ACC112 (cell line): ENCODE measurements around the gene HOXD3.

Experiments used
- H2AFZ ChIP-seq: fragments of 200-600 bp; sonication (generic); one replicate; pipeline ENCODE4 v1.6.0; 2017; ENCODE audit warnings: antibody characterized with exemption, low read length; ENCODE audit not compliant: unreplicated experiment
- H3K27ac ChIP-seq: fragments of 200-600 bp; sonication (generic); 2 replicates; pipeline ENCODE4 v1.5.1; 2014; ENCODE audit warnings: low read depth, mild to moderate bottlenecking, antibody characterized with exemption, low read length, moderate library complexity
- H3K27me3 ChIP-seq: fragments of 200-600 bp; sonication (generic); 2 replicates; pipeline ENCODE4 v1.6.1; 2014; ENCODE audit warnings: mild to moderate bottlenecking, antibody characterized with exemption, low read length, moderate library complexity, mixed read lengths; ENCODE audit not compliant: insufficient read depth
- H3K36me3 ChIP-seq: fragments of 200-600 bp; sonication (generic); 2 replicates; pipeline ENCODE4 v1.6.1; 2016; ENCODE audit warnings: mild to moderate bottlenecking, antibody characterized with exemption, low read length, moderate library complexity, mixed read lengths; ENCODE audit not compliant: insufficient read depth
- H3K4me1 ChIP-seq: fragments of 200-600 bp; sonication (generic); one replicate; pipeline ENCODE4 v1.6.1; 2016; ENCODE audit warnings: low read length, mixed read lengths; ENCODE audit not compliant: insufficient read depth, unreplicated experiment, control insufficient read depth
- H3K4me3 ChIP-seq: fragments of 200-600 bp; sonication (generic); 2 replicates; pipeline ENCODE4 v1.5.1; 2014; ENCODE audit warnings: mild to moderate bottlenecking, low read depth, low read length
- H3K79me2 ChIP-seq: fragments of 200-600 bp; sonication (generic); one replicate; pipeline ENCODE4 v1.6.0; 2016; ENCODE audit warnings: low read length; ENCODE audit not compliant: control insufficient read depth, unreplicated experiment, insufficient read depth

The HOXD3 gene

DNA sequence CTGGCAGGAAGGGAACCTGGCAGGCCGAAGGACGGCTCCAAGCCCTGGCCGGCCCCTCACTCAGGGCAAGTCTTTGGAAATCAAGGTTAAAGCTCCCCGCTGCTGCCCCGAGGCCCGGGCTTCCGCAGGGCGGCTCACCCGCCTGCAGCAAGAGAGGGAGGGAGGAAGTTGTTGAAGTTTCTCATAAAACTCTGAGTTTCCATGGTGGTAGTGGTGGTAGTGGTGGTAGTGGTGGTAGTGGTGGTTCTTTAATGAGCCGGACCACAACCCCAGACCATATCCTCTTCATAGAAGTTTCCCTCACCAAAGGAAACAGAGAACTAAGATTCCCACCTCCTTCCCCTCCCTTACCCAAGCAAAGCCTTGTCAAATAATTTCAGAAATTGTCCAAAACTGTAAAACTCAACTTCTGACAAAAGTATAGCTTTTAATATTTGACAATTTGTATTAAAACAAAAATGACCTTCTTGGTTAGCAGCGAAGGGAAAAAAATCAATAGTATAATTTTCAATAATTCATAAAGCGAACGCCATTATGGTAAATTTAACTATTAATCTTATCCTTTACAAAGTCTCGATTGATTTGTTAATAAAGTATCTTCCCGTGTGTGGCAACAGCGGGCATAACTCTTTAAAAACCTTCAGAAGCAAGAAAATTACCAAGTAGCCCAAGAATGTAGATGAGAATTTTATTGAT, 42.0 kb upstream of the HOXD3 start:
- Histone ChIP-seq H3K4me1 (no peaks in the 10 kb centered on the region), H3K27ac (no peak overlapping the region), H2AFZ (no peak overlapping the region), H3K79me2 (no peaks in the 10 kb centered on the region), H3K27me3 (peaks cover 99% of the 10 kb centered on the region), H3K4me3 (no peak overlapping the region), H3K36me3 (no peaks in the 10 kb centered on the region)

DNA sequence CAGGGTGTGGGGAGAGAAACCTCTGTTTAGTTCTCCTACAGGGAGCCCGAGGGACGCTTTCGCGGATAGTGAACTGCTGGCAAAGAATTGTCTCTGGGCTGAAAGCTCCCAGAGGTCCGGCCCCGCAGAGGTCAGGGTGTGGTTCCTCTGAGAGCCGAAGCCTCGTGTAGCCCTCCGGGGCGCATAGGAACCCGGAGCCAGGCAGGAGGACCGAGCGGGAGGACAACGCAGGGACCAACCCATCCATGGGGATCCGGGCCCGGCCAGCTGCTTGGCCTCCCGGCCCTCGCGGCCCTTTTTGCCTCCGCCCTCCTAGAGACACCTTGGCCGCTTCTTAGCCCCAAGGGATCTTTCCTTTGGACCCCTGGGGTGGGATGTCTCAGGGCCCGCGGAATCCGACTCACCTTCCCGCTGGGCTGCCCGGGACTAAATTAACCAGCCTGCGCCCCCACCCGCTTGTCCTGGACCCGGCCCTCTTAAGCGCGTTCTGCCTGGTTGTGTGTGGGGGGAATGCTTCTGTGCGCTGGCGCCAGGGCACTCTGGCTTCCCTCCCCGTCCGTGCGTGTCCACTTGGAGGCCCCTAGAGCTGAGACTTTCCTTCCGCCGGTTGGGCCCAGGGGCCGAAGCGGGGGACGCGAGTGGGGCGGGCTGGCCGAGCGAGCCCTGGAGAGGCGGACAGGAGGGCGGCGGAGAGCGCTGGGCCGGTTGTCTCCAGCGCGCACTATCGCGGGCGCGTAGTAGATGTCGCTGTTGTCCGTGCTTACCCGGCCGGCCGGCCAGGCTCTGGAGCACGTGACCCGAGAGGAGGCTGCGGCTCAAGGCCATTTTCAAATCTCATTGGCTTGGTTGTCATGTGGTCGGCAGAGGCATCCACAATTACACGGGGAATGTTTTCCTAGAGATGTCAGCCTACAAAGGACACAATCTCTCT, 41.0 kb upstream of the HOXD3 start, which contains the start of gene HOXD10:
TSS of gene HOXD10 (plus strand) at position 896 of the 931 bp plus-strand sequence. CDS start 56 bp downstream, outside the sequence.
- Histone ChIP-seq H3K4me1 (no peaks in the 10 kb centered on the region), H2AFZ (peak within 1 kb of the TSS; percentile 23), H3K27ac (no peak within 1 kb of the TSS), H3K27me3 (peaks cover 99% of the 10 kb centered on the region), H3K4me3 (peak within 1 kb of the TSS; percentile 51), H3K36me3 (no peaks in the 10 kb centered on the region), H3K79me2 (no peaks in the 10 kb centered on the region)

DNA sequence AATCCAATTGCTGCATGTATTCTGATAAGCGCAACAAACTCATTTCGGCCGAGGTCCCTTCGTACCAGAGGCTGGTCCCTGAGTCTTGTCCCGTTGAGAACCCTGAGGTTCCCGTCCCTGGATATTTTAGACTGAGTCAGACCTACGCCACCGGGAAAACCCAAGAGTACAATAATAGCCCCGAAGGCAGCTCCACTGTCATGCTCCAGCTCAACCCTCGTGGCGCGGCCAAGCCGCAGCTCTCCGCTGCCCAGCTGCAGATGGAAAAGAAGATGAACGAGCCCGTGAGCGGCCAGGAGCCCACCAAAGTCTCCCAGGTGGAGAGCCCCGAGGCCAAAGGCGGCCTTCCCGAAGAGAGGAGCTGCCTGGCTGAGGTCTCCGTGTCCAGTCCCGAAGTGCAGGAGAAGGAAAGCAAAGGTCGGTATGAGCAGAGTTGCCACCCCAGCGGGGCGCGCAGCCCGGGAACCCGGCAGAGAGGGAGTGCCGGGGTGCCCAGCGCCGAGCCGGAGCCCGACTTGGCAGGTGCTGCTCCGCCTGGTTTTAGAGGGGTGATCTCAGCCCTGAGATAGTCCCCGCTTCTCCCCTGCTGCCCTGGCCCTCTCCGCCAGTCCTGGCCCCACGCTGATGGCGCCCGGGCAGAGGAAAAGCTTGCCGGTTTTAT, 39.8 kb upstream of the HOXD3 start:
- Histone ChIP-seq H3K36me3 (no peaks in the 10 kb centered on the region), H3K79me2 (no peaks in the 10 kb centered on the region), H3K27me3 (peaks cover 99% of the 10 kb centered on the region), H3K27ac (no peak overlapping the region), H3K4me1 (no peaks in the 10 kb centered on the region), H2AFZ (no peak overlapping the region), H3K4me3 (peak overlapping the region; percentile 6)

DNA sequence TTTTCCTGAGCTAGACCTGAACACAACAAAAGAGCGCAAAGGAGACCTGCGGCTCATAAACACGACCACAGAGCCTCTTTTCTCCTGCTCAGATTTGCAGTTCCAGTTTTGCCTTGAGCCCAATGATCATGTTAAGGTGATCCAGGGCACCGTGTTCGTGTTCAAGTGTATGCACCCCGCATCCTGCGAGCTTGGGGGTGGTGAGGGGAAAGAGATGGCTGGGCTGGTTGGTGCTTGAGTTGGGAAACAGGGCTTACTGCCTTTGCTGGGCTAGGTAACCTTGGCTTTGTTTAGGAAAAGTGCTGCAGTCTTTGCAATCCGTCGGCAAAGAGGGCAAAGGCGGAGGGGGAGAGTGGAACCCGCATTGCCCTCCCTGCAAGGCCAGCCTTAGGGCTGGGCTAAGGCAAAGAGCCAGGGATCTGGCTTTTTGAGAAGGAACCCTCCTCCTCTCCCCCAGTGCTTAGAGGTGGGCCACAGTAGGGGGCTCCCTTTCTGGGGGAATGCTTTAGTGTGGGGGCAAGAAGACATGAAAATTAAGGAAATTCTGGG, 39.2 kb upstream of the HOXD3 start:
- H3K79me2 ChIP-seq = no peaks in the 10 kb centered on the region
- no peaks in the 10 kb centered on the region for H3K36me3 ChIP-seq
- H3K27ac ChIP-seq = no peak overlapping the region
- no peaks in the 10 kb centered on the region for H3K4me1 ChIP-seq
- H2AFZ ChIP-seq = no peak overlapping the region
- H3K27me3 ChIP-seq = peaks cover 93% of the 10 kb centered on the region
- H3K4me3 ChIP-seq = peak overlapping the region; percentile 6; the same call in 1 of the 2 replicates

DNA sequence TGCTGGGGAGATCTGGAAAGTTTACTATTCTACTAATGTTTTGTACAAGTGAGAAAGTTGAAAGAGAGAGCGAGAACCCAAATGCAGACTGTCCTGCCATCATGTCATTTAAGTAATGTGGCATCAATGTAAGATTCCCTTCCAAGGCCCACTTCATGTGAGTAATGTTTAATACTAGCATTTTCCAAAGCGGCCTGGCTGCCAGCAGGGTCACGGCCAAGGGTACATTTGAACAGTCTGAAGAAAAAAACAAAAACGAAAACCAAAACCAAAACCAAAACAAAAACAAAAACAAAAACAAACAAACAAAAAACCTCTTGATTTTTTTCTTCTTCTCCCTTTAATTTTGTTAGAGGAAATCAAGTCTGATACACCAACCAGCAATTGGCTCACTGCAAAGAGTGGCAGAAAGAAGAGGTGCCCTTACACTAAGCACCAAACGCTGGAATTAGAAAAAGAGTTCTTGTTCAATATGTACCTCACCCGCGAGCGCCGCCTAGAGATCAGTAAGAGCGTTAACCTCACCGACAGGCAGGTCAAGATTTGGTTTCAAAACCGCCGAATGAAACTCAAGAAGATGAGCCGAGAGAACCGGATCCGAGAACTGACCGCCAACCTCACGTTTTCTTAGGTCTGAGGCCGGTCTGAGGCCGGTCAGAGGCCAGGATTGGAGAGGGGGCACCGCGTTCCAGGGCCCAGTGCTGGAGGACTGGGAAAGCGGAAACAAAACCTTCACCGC, 38.3 kb upstream of the HOXD3 start:
- Histone ChIP-seq H3K36me3 (no peaks in the 10 kb centered on the region), H2AFZ (no peak overlapping the region), H3K27ac (no peak overlapping the region), H3K4me1 (no peaks in the 10 kb centered on the region), H3K4me3 (peak overlapping the region; percentile 52), H3K79me2 (no peaks in the 10 kb centered on the region), H3K27me3 (peaks cover 84% of the 10 kb centered on the region)

DNA sequence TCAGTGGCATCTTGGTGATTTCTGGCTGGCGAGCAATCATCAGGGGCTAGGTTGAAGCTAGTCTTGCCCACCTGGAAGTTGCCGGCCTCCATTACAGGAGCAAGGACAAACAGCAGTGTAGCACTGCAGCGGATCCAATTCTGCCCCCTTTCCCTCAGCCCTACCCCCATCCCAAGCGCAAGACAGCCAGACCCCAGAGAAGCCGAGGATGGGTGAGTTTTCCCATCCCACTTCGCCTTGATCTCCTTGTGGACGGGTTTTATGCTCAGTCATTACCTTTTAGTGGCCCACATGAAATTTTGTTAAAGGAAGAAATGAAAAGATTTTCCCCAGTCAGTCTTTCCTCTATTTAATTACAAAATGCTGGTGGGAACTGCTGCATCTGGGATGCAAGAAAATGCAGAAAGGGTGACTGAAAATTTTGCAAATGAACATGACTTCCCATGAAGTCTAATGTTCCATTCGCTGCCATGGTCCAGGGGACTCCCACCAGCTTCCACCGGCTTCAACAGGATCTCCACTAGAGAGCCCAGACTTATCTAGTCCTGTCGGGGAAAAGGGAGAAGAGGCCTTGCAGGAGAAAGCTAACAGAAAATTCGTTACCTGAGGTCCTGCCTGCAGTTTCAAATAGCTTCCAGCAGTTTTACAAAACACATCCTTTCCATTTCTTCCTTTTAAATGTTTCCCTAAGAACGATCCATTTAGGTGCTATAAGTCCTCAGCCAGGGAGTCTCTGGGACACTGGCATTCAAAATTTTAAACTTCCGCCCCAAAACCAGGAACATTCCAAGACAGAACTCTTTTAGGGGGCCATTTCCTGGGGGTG, 36.5 kb upstream of the HOXD3 start:
- Histone ChIP-seq H3K79me2 (no peaks in the 10 kb centered on the region), H3K36me3 (no peaks in the 10 kb centered on the region), H3K27me3 (peaks cover 66% of the 10 kb centered on the region), H2AFZ (no peak overlapping the region), H3K4me1 (no peaks in the 10 kb centered on the region), H3K27ac (no peak overlapping the region), H3K4me3 (no peak overlapping the region)

DNA sequence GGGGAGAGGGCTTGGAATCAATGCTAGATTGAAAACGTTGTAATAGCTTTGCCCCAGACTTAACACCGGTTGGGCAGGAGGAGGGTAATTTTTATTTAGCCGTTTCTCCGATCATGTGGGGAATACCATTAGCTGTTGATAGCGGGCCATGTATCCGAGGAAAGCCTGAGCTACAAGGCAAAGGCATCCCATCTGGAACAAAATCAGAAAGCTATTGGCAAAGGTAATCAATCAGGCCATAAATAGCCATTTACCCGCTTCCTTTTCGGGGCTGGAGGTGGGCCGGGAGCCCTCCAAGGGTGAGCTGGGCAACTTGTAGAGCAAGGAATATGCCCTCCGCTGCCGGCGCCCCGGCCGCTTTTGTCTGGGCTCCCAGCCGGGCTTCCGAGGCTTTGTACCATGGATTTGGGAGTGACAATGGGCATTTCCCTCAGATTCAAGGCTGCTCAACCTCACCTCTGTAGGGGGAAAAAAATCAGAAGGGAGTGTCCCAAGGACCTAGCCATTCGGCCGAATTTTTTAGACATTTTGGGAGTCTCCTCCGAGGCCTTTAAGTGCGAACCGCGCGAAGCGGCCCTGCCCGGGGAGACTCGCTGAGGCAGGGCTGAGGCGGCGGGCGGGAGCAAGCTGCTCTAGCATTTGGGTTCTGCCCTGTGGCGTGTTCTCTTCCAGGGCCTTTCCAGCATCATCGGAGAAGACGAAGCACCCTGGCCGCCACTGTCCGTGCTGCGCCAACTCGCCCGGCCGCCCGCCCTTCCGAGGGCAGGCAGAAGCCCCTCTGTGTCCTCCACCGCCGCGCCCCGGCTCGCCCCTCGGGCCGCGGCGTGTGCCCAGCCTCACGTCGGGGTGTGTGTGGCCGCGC, 35.7 kb upstream of the HOXD3 start:
- Histone ChIP-seq H2AFZ (peak overlapping the region; percentile 94), H3K79me2 (no peaks in the 10 kb centered on the region), H3K27me3 (peaks cover 57% of the 10 kb centered on the region), H3K27ac (no peak overlapping the region), H3K4me1 (no peaks in the 10 kb centered on the region), H3K4me3 (peak overlapping the region; percentile 92), H3K36me3 (no peaks in the 10 kb centered on the region)

DNA sequence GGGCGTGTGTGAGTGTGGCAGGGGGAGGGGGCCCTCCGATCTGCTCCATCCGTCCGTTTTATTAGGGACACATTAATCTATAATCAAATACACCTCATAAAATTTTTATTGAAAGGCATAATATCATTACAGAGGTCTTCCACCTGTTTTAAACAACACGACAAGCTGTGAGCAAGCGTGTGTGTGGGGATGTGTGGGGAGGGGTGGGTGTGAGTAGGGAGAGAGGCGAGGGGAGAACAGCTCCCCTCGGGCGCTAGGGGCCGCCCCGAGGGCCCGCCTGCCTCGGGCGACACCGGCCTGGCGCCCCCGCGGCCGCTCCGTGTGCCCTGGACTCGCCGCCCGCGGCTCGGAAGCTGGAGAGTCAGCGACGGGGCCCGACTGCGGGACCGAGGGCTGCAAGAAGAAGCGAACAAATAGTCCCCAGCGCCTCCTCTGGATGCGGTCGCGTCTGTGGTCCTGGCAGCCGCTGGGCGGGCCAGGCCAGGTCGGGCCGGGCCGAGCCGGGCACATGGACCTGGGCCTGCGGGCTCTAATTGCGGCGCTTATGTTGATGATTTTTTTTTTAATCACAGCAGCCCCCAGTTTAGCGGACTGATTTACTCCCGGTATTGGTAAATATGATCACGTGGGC, 34.9 kb upstream of the HOXD3 start:
- no peaks in the 10 kb centered on the region for H3K4me1 ChIP-seq
- H3K36me3 ChIP-seq = no peaks in the 10 kb centered on the region
- H3K27me3 ChIP-seq = peaks cover 50% of the 10 kb centered on the region
- no peak overlapping the region for H3K27ac ChIP-seq
- H3K4me3 ChIP-seq = peak overlapping the region; percentile 92
- H3K79me2 ChIP-seq = no peaks in the 10 kb centered on the region
- peak overlapping the region; percentile 94 for H2AFZ ChIP-seq
